Adrenal gland (tissue), 12 donors: ENCODE results near the gene COL5A1. TPM values are rescaled to one million over a fixed set of nuclear protein-coding genes. Genes with fewer than 3 reads are reported as not detected.

ENCODE experiments used
- DNase-seq, 7 donors: peaks; one replicate each; pipeline ENCODE4 v3.0.0-alpha.2; 2019 to 2020
- H3K27ac ChIP-seq, 5 donors: fragments of 200-600 bp; sonication (generic) in 4 of 5; 1 replicate in 3 of 5; 2 replicates in 2 of 5; pipeline versions ENCODE4 v1.5.1 to v1.8.0; 2016 to 2020; ENCODE audit warnings: mild to moderate bottlenecking in 1 of 5
- H3K27me3 ChIP-seq: fragments of 200-600 bp; 2 replicates; pipeline ENCODE4 v1.8.0; 2021
- H3K36me3 ChIP-seq, 2 donors: fragments of 200-600 bp; replicated peaks in 1 of 2; 1 replicate in 1 of 2; 2 replicates in 1 of 2; pipeline versions ENCODE4 v1.5.1 to v1.8.0; 2018 to 2022
- H3K4me1 ChIP-seq, 2 donors: fragments of 200-600 bp; replicated peaks in 1 of 2; 1 replicate in 1 of 2; 2 replicates in 1 of 2; pipeline versions ENCODE4 v1.5.1 to v1.8.0; 2018 to 2021
- H3K4me3 ChIP-seq, 4 donors: fragments of 200-600 bp; sonication (generic) in 3 of 4; one replicate each; pipeline ENCODE4 v1.5.1; 2016 to 2018
- H3K9me3 ChIP-seq, 3 donors: fragments of 200-600 bp; sonication (generic) in 1 of 3; replicated peaks in 1 of 3; 1 replicate in 2 of 3; 2 replicates in 1 of 3; pipeline versions ENCODE4 v1.5.1 to v1.8.0; 2016 to 2021
- POLR2A ChIP-seq, 2 donors: fragments of 450-650 bp; IDR thresholded peaks; one replicate each; pipeline ENCODE4 v1.6.1; 2017; ENCODE audit warnings: antibody characterized with exemption in 2 of 2, mild to moderate bottlenecking in 2 of 2, moderate library complexity in 1 of 2
- WGBS, 4 donors: extraction: QIAGEN DNeasy Blood & Tissue Kit in 2 of 4; methylation state at CpG; one replicate each; pipeline versions ENCODE4 v1.1.5 to v1.1.7; 2013 to 2017; 5-methylcytosine and 5-hydroxymethylcytosine counted together
- intact Hi-C, 2 donors: fragments of 100-400 bp; cut with DNase I; formaldehyde crosslinking; loops; one replicate each; pipeline versions ENCODE4 v1.14.1 to v1.15.0; 2022 to 2023
- polyA plus RNA-seq, 3 donors: library from polyadenylated mRNA; stranded (reverse); fragments of 200-250 nt in 2 of 3; fragments of 350-450 nt in 1 of 3; fragmentation: Illumina TruSeq in 1 of 3; extraction: RNeasy Lipid Tissue Mini Kit (QIAGEN cat#74804) in 1 of 3; gene quantifications; one replicate each; pipeline ENCODE4 v1.2.3, GENCODE V29; 2013 to 2014
- total RNA-seq, 9 donors: library from RNA; depleted of rRNA in 4 of 9; stranded (reverse); fragments of >200 nt in 4 of 9; fragments of 120-200 nt in 1 of 9; fragmentation: NEBNext Ultra II Directional in 1 of 9; extraction: Animal tissue kit (Norgen Biotek cat#: 25700) in 1 of 9; gene quantifications; one replicate each; pipeline versions ENCODE4 v1.1.0 to v1.2.4, GENCODE V29; 2013 to 2023
- TF ChIP-seq, protein P1 (sequence below), 6 experiments: fragments of 450-650 bp in 4 of 6; fragments of 200-600 bp in 2 of 6; sonication (generic) in 1 of 6; IDR thresholded peaks; 1 replicate in 5 of 6; 2 replicates in 1 of 6; pipeline versions ENCODE4 v1.5.1 to v1.8.0; 2016 to 2021; ENCODE audit warnings: antibody characterized with exemption in 6 of 6, mild to moderate bottlenecking in 2 of 6, moderate library complexity in 1 of 6
- donor health status: healthy with polysubstance abuse.
- donor health status: Bipolar disorder and iron deficiency.
- donor health status: DM: yes; HTN: yes; CAD: no.
- donor health status: DM: no; HTN: no; CAD: no.
- donor health status: DM: no; HTN: no; CAD: no.
- donor health status: DM: yes; HTN: yes; CAD: no.

COL5A1 gene
- total and polyA plus RNA-seq, 12 donors = 3.5 to 45.5 (median 29.3) TPM

GRCh38 chr9:134690946-134691694 lies 49.5 kb downstream of the COL5A1 start:
- no peak overlapping the region for H3K4me3 ChIP-seq
- peak in 1 of 7 donors; percentile 23 for DNase-seq
- H3K27ac ChIP-seq = peak overlapping the region in 1 of 5 donors; percentile 66
- TF ChIP-seq, protein P1, sequence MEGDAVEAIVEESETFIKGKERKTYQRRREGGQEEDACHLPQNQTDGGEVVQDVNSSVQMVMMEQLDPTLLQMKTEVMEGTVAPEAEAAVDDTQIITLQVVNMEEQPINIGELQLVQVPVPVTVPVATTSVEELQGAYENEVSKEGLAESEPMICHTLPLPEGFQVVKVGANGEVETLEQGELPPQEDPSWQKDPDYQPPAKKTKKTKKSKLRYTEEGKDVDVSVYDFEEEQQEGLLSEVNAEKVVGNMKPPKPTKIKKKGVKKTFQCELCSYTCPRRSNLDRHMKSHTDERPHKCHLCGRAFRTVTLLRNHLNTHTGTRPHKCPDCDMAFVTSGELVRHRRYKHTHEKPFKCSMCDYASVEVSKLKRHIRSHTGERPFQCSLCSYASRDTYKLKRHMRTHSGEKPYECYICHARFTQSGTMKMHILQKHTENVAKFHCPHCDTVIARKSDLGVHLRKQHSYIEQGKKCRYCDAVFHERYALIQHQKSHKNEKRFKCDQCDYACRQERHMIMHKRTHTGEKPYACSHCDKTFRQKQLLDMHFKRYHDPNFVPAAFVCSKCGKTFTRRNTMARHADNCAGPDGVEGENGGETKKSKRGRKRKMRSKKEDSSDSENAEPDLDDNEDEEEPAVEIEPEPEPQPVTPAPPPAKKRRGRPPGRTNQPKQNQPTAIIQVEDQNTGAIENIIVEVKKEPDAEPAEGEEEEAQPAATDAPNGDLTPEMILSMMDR (IDR thresholded peaks at IDR 0.05) = no peak
- no peak for TF ChIP-seq POLR2A (IDR thresholded peaks at IDR 0.05)
- no peaks in the 10 kb centered on the region for H3K9me3 ChIP-seq
- H3K27me3 ChIP-seq = no peaks in the 10 kb centered on the region
- H3K36me3 ChIP-seq = no peaks in the 10 kb centered on the region
- peaks cover 0 to 5% of the 10 kb centered on the region in 2 donors for H3K4me1 ChIP-seq
- WGBS, 4 donors = 69 to 78% (median 70%) methylated on average over 22 to 31 of the region's 31 CpGs
- intact Hi-C loops = loop anchor here in 1 of 2 donors (10.0 kb wide), 1 partner anchor 654 kb away; no protein-coding TSS in a partner anchor

- Histone ChIP-seq H3K27ac (peak overlapping the region in 2 of 5 donors; percentile 8 to 66), H3K9me3 (no peaks in the 10 kb centered on the region), H3K4me1 (peaks cover 0 to 5% of the 10 kb centered on the region in 2 donors), H3K27me3 (no peaks in the 10 kb centered on the region), H3K36me3 (no peaks in the 10 kb centered on the region), H3K4me3 (no peak overlapping the region)
- DNase-seq = no peak
- intact Hi-C loops = loop anchor here in 1 of 2 donors (10.0 kb wide), 1 partner anchor 653 kb away; no protein-coding TSS in a partner anchor
- WGBS, 4 donors = 76 to 86% (median 84%) methylated on average over 18 to 23 of the region's 23 CpGs
- TF ChIP-seq, protein P1 (IDR thresholded peaks at IDR 0.05) = no peak
- no peak for TF ChIP-seq POLR2A (IDR thresholded peaks at IDR 0.05)
Measured at GRCh38 chr9:134691695-134692572, 50.3 kb downstream of the COL5A1 start.

DNA sequence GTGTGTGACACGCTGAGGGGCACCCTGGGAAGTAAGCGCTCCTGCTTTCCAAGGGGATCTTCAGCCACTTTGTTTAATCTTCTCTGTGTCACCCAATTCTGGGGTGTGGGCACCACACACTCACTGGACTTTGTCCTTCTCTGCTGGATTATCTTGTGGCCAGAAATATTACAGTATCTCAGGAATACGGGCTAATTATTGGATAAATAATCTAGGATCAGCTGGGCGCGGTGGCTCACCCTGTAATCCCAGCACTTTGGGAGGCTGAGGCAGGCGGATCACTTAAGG lies 50.9 kb downstream of the COL5A1 start:
- H3K4me1 ChIP-seq = peaks cover 0 to 5% of the 10 kb centered on the region in 2 donors
- H3K36me3 ChIP-seq = no peaks in the 10 kb centered on the region
- H3K27ac ChIP-seq = peak overlapping the region in 1 of 5 donors; percentile 14
- DNase-seq = no peak
- H3K27me3 ChIP-seq = no peaks in the 10 kb centered on the region
- H3K4me3 ChIP-seq = no peak overlapping the region
- H3K9me3 ChIP-seq = no peaks in the 10 kb centered on the region
- intact Hi-C loops = loop anchor here in 1 of 2 donors (10.0 kb wide), 1 partner anchor 652 kb away; no protein-coding TSS in a partner anchor
- TF ChIP-seq POLR2A (IDR thresholded peaks at IDR 0.05) = no peak
- TF ChIP-seq, protein P1 (IDR thresholded peaks at IDR 0.05) = no peak
- 84 to 93% (median 90%) methylated on average over 6 of the region's 6 CpGs for WGBS, 4 donors

DNA sequence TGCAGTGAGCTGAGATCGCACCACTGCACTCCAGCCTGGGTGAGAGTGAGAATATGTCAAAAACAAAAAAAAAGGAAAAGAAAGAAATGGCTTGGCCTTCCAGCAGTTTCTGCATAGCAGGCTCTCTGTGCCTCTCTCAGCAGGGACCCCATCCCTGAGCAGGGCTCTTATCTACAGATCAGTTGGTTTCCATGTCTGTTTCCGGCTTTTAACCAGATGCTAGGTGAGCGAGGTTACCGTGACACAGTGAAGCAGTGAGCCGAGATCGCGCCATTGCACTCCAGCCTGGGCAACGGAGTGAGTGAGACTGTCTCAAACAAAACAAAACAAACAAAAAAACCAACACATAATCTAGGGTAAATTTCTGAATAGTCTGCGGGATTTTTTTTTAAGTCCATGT lies 51.4 kb downstream of the COL5A1 start:
- TF ChIP-seq, protein P1 (IDR thresholded peaks at IDR 0.05) = no peak
- no peak for TF ChIP-seq POLR2A (IDR thresholded peaks at IDR 0.05)
- WGBS, 4 donors = 71 to 81% (median 79%) methylated on average over 9 of the region's 9 CpGs
- intact Hi-C loops = loop anchor here in 1 of 2 donors (10.0 kb wide), 1 partner anchor 652 kb away; no protein-coding TSS in a partner anchor
- no peak for DNase-seq
- no peak overlapping the region for H3K27ac ChIP-seq
- peaks cover 0 to 5% of the 10 kb centered on the region in 2 donors for H3K4me1 ChIP-seq
- no peaks in the 10 kb centered on the region for H3K27me3 ChIP-seq
- H3K4me3 ChIP-seq = no peak overlapping the region
- no peaks in the 10 kb centered on the region for H3K9me3 ChIP-seq
- no peaks in the 10 kb centered on the region for H3K36me3 ChIP-seq
